C4-2B (cell line): ENCODE data around the gene UAP1L1.

Experiments used
- ZFX ChIP-seq: fragments of 450-650 bp; IDR thresholded peaks from 2 replicates; pipeline ENCODE4 v1.6.1; 2017
- TF ChIP-seq, protein P1 (sequence below): fragments of 450-650 bp; conservative IDR thresholded peaks from 2 replicates; pipeline ENCODE4 v1.5.1; 2017; ENCODE audit warnings: mild to moderate bottlenecking

DNA sequence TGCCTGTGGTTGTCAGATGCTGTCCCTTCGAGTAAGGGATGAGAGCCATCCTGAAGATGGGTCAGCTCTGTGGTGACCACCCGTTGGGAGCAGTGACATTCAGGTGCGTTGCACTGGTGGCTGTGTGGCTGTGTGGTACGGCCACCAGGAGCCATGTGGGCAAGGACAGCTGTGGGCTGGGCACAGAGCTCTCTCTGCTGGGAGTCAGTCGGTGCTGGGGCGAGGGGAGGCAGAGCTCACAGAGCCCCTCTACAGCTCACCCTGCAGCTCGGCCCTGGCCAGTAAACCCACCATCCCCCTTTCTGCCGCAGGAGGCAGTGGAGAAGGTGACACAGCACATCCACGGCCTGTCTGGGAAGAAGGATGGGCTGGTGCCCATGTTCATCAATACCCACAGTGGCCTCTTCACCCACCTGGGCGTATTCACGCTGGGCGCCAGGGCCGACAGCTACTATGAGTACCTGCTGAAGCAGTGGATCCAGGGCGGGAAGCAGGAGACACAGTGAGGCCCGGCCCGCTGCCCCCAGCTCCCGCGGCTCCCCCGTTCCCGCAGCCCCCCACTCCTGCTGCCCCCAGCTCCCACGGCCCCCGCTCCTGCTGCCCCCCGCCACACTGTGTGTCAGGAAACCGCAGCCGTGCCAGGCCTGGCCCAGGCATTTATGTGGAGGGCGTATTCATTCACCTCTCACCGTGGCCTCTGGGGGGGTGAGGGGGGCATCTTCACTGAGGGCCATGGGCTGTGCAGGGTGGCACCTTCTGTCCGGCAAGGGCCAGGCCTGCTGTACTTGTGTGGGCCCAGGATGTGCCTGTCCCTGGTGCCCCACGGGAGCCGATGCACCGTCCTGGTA is 28.7 kb downstream of the UAP1L1 start:
- TF ChIP-seq, protein P1, sequence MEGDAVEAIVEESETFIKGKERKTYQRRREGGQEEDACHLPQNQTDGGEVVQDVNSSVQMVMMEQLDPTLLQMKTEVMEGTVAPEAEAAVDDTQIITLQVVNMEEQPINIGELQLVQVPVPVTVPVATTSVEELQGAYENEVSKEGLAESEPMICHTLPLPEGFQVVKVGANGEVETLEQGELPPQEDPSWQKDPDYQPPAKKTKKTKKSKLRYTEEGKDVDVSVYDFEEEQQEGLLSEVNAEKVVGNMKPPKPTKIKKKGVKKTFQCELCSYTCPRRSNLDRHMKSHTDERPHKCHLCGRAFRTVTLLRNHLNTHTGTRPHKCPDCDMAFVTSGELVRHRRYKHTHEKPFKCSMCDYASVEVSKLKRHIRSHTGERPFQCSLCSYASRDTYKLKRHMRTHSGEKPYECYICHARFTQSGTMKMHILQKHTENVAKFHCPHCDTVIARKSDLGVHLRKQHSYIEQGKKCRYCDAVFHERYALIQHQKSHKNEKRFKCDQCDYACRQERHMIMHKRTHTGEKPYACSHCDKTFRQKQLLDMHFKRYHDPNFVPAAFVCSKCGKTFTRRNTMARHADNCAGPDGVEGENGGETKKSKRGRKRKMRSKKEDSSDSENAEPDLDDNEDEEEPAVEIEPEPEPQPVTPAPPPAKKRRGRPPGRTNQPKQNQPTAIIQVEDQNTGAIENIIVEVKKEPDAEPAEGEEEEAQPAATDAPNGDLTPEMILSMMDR: no peak
- no peak for TF ChIP-seq ZFX
